Stimulated activated naive B cell treated with anti-CD40 and anti-IgM and Interleukin-4, amounts not matched to agents 10 μg/mL and 1 μg/mL and 100 μg/mL, for 72 hours (primary cell): ENCODE measurements around the gene ADH1B.
"Not testable (repeated sequence)": the region's sequence is repeated elsewhere in the genome, so short reads cannot be mapped to it uniquely, and the experiment has no call there.

Experiments used
- ATAC-seq, 2 donors: fragments of 150-1000 bp; cut with Tn5 transposase; replicated peaks; 2 replicates each; pipeline ENCODE4 v1.10.0; 2021; ENCODE audit warnings: moderate library complexity in 1 of 2
- DNase-seq: peaks from one replicate; pipeline ENCODE4 v3.0.0; 2021
- H3K27ac Mint-ChIP-seq: one replicate; pipeline ENCODE4 v1.8.0; 2022; ENCODE audit warnings: mild to moderate bottlenecking, mixed read lengths
- H3K27me3 Mint-ChIP-seq, 2 donors: one replicate each; pipeline ENCODE4 v1.8.0; 2022; ENCODE audit warnings: mixed read lengths in 2 of 2
- H3K36me3 Mint-ChIP-seq, 2 donors: one replicate each; pipeline ENCODE4 v1.8.0; 2022; ENCODE audit warnings: mixed read lengths in 2 of 2, mild to moderate bottlenecking in 1 of 2
- H3K4me1 Mint-ChIP-seq, 2 donors: one replicate each; pipeline ENCODE4 v1.8.0; 2022; ENCODE audit warnings: mixed read lengths in 2 of 2, mild to moderate bottlenecking in 1 of 2
- H3K4me3 Mint-ChIP-seq, 2 donors: one replicate each; pipeline ENCODE4 v1.8.0; 2022; ENCODE audit warnings: mild to moderate bottlenecking in 2 of 2, mixed read lengths in 2 of 2, moderate library complexity in 1 of 2
- H3K9me3 Mint-ChIP-seq, 2 donors: one replicate each; pipeline ENCODE4 v1.8.0; 2022; ENCODE audit warnings: mixed read lengths in 2 of 2, mild to moderate bottlenecking in 1 of 2

Gene ADH1B

GRCh38 chr4:99342624-99343023 lies 21.4 kb upstream of the ADH1B start:
- not testable (repeated sequence) for H3K4me1 Mint-ChIP-seq, DNase-seq, H3K36me3 Mint-ChIP-seq, H3K27ac Mint-ChIP-seq, H3K27me3 Mint-ChIP-seq, H3K4me3 Mint-ChIP-seq, ATAC-seq, H3K9me3 Mint-ChIP-seq

DNA sequence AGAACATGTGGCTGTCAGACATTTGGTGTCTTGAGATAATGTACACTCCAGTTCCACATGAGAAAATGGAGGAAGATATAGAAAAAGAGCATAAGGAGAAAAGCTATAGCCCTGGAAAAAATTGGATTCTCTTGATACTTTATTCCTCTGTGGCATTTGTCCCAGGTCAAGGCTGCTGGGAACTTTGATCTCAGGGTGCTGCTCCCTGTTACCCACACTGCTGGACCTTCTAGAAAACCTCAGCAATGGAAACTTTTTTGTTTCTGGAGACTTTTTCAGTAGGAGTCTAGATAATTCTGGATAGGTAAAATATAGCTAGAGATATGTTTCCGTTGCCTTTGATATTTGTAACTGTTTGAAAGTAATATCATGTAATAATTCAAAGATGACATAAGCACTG lies 20.2 kb upstream of the ADH1B start:
- no peaks in the 10 kb centered on the region for H3K4me1 Mint-ChIP-seq
- ATAC-seq = no peak
- no peaks in the 10 kb centered on the region for H3K9me3 Mint-ChIP-seq
- no peaks in the 10 kb centered on the region for H3K36me3 Mint-ChIP-seq
- DNase-seq = no peak
- H3K27ac Mint-ChIP-seq = no peak overlapping the region
- no peak overlapping the region for H3K4me3 Mint-ChIP-seq
- H3K27me3 Mint-ChIP-seq = peaks cover 0 to 3% of the 10 kb centered on the region in 2 donors

DNA sequence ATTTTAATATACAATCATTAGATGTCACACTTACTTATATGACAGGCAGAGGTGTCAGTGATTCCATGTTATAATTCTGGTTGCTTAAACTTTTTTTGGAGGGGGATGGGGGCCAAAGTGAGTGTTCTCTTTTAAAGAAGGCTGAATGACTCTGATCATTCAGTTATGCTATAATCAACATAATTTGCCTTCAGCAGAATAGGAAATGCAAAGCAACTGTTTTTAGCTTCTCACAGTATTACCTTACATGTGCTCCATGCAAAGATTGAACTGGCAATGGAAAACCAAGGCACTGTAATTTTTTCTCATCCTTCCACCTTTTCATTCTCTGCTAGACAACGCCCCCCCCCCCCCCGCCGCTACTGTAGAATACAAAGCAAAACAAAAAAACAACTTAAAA lies 18.0 kb upstream of the ADH1B start:
- Mint-ChIP-seq H3K4me3 (no peak overlapping the region), H3K4me1 (no peaks in the 10 kb centered on the region), H3K9me3 (no peaks in the 10 kb centered on the region), H3K36me3 (no peaks in the 10 kb centered on the region), H3K27me3 (peaks cover 0 to 3% of the 10 kb centered on the region in 2 donors), H3K27ac (no peak overlapping the region)
- ATAC-seq (no peak), DNase-seq (no peak)

GRCh38 chr4:99336553-99336952 lies 15.4 kb upstream of the ADH1B start:
- H3K36me3 Mint-ChIP-seq = no peaks in the 10 kb centered on the region
- ATAC-seq = no peak

DNA sequence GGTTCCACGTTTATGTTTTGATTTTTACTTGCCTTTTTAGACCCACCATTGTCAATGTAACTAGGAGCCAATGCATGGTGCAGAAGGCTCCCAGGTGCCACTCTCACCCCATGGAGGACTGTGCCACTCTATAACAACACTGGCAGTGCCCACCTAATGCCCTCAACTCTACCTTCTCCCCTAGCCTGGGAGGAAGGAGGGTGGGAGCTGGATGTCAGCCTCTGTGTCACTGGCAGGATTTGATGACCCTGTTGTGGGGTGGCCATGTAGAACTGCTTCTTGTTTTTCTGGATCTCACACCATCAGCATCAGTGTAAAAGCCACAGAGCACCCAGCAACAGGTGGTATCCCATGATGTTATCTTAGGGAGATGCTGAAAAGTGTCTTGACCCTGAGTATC lies 13.7 kb upstream of the ADH1B start:
- H3K36me3 Mint-ChIP-seq = no peaks in the 10 kb centered on the region
- H3K27me3 Mint-ChIP-seq = peaks cover 0 to 3% of the 10 kb centered on the region in 2 donors
- ATAC-seq = no peak
- H3K9me3 Mint-ChIP-seq = no peaks in the 10 kb centered on the region
- no peak overlapping the region for H3K27ac Mint-ChIP-seq
- H3K4me3 Mint-ChIP-seq = no peak overlapping the region
- H3K4me1 Mint-ChIP-seq = no peaks in the 10 kb centered on the region
- no peak for DNase-seq

More at GRCh38 chr4:99336553-99336952, 15.4 kb upstream of the ADH1B start:
- H3K27me3 Mint-ChIP-seq = peaks cover 0 to 3% of the 10 kb centered on the region in 2 donors
- no peak overlapping the region for H3K27ac Mint-ChIP-seq
- DNase-seq = no peak
- no peaks in the 10 kb centered on the region for H3K4me1 Mint-ChIP-seq
- H3K4me3 Mint-ChIP-seq = no peak overlapping the region
- no peaks in the 10 kb centered on the region for H3K9me3 Mint-ChIP-seq

DNA sequence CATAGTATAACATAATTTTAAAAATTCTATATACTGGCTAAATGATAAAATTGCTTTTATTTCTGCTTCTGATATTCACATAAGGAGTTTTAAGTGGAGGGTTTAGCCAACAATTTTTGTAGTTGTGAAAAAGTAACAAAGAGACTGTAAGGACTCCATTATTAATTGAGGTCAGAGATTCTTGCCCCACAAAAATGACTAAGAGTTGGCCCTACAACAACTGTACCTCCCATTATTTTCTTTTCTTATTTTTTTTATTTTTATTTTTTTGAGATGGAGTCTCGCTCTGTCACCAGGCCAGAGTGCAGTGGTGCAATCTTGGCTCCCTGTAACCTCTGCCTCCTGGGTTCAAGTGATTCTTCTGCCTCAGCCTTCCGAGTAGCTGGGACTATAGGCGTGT lies 9.4 kb upstream of the ADH1B start:
- DNase-seq (no peak), ATAC-seq (no peak)
- Mint-ChIP-seq H3K9me3 (peaks cover 2 to 6% of the 10 kb centered on the region in 2 donors), H3K36me3 (no peaks in the 10 kb centered on the region), H3K4me3 (no peak overlapping the region), H3K4me1 (no peaks in the 10 kb centered on the region), H3K27ac (no peak overlapping the region), H3K27me3 (no peaks in the 10 kb centered on the region)

GRCh38 chr4:99329876-99330275 lies 8.7 kb upstream of the ADH1B start:
- no peak overlapping the region for H3K4me3 Mint-ChIP-seq
- H3K27ac Mint-ChIP-seq = no peak overlapping the region
- no peaks in the 10 kb centered on the region for H3K36me3 Mint-ChIP-seq
- H3K4me1 Mint-ChIP-seq = no peaks in the 10 kb centered on the region
- peaks cover 2 to 6% of the 10 kb centered on the region in 2 donors for H3K9me3 Mint-ChIP-seq
- DNase-seq = no peak
- ATAC-seq = no peak
- no peaks in the 10 kb centered on the region for H3K27me3 Mint-ChIP-seq

DNA sequence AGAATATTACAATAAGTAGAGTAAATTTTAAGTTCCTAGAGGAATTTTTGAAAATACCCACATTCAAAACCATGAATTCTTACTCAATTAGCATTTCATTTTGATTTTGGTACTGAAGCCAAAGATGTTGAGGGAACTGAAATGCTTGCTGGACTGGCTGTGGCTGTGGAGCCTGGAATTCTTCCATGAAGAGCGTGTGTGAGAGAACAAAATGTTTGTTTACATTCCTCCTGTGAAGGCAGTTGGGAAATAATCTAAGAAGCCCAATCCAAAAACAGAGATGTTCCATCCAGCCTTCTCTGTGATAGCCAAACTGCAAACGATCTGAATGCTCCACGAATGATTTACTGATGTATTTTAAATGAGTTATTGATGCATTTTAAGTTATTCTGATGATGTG lies 3.8 kb upstream of the ADH1B start:
- H3K27ac Mint-ChIP-seq = no peak overlapping the region
- H3K4me3 Mint-ChIP-seq = no peak overlapping the region
- no peaks in the 10 kb centered on the region for H3K27me3 Mint-ChIP-seq
- H3K4me1 Mint-ChIP-seq = no peaks in the 10 kb centered on the region
- DNase-seq (no peak), ATAC-seq (no peak)
- peaks cover 2 to 6% of the 10 kb centered on the region in 2 donors for H3K9me3 Mint-ChIP-seq
- no peaks in the 10 kb centered on the region for H3K36me3 Mint-ChIP-seq

GRCh38 chr4:99324361-99324760 lies 3.2 kb upstream of the ADH1B start:
- DNase-seq (no peak), ATAC-seq (no peak)
- Mint-ChIP-seq H3K9me3 (peaks cover 2 to 3% of the 10 kb centered on the region in 2 donors), H3K27ac (no peak overlapping the region), H3K4me3 (no peak overlapping the region), H3K27me3 (no peaks in the 10 kb centered on the region), H3K36me3 (no peaks in the 10 kb centered on the region), H3K4me1 (no peaks in the 10 kb centered on the region)

DNA sequence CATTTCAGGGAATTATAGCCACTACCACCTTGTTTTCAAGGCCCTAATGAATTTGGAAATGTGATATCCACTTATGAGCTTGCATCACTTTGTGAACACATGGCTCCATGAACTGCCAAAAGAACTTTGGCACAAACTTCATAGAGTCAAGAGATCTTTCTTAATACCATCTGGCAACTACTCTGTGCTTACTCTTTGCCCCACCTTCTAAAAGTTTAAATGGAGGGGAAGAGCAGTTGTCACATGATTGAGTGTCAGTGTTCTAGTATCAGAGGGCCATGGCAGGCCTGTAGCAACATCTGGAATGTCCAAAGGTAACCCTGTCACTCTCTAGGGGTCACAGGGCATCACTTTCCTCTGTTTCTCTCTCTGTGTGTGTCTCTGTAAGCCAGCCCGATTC lies 2.6 kb upstream of the ADH1B start:
- DNase-seq (no peak), ATAC-seq (no peak)
- no peaks in the 10 kb centered on the region for H3K27me3 Mint-ChIP-seq
- H3K4me1 Mint-ChIP-seq = no peaks in the 10 kb centered on the region
- no peak overlapping the region for H3K27ac Mint-ChIP-seq
- no peaks in the 10 kb centered on the region for H3K36me3 Mint-ChIP-seq
- H3K4me3 Mint-ChIP-seq = no peak overlapping the region
- H3K9me3 Mint-ChIP-seq = peaks cover 2 to 3% of the 10 kb centered on the region in 2 donors

DNA sequence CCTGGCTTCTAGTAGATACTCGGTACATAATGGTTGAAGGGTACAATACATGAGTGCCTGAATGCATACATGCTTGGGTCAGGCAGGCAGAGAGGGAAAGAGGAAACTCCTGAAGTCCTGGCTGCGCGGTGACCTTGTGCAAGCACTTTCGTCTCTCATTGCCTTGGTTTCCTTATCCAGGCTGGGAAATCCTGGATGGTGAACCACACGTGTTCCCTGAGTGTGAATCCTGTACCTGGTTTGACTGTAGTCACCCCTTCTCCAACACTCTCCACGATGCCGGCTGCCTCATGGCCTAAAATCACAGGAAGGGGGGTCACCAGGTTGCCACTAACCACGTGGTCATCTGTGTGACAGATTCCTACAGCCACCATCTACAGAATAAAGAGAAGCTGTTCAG lies 3.4 kb downstream of the ADH1B start:
- not testable (repeated sequence) for H3K27me3 Mint-ChIP-seq, H3K36me3 Mint-ChIP-seq, H3K4me3 Mint-ChIP-seq, H3K4me1 Mint-ChIP-seq, H3K27ac Mint-ChIP-seq, H3K9me3 Mint-ChIP-seq, DNase-seq, ATAC-seq

GRCh38 chr4:99317354-99317753 lies 3.8 kb downstream of the ADH1B start:
- Mint-ChIP-seq H3K27me3 (no peaks in the 10 kb centered on the region), H3K4me3 (no peak overlapping the region), H3K4me1 (no peaks in the 10 kb centered on the region), H3K36me3 (no peaks in the 10 kb centered on the region), H3K27ac (no peak overlapping the region), H3K9me3 (no peaks in the 10 kb centered on the region)
- no peak for DNase-seq
- no peak for ATAC-seq

- ATAC-seq (no peak), DNase-seq (no peak)
- Mint-ChIP-seq H3K4me3 (no peak overlapping the region), H3K9me3 (no peaks in the 10 kb centered on the region), H3K4me1 (no peaks in the 10 kb centered on the region), H3K27ac (no peak overlapping the region), H3K36me3 (no peaks in the 10 kb centered on the region), H3K27me3 (no peaks in the 10 kb centered on the region)
These were observed 5.4 kb downstream of the ADH1B start for GRCh38 chr4:99315839-99316238.

GRCh38 chr4:99314211-99314610 lies 7.0 kb downstream of the ADH1B start:
- ATAC-seq = no peak
- DNase-seq = no peak
- no peaks in the 10 kb centered on the region for H3K36me3 Mint-ChIP-seq
- no peak overlapping the region for H3K4me3 Mint-ChIP-seq
- H3K27me3 Mint-ChIP-seq = no peaks in the 10 kb centered on the region
- H3K9me3 Mint-ChIP-seq = no peaks in the 10 kb centered on the region
- no peaks in the 10 kb centered on the region for H3K4me1 Mint-ChIP-seq
- H3K27ac Mint-ChIP-seq = no peak overlapping the region

- no peak for ATAC-seq
- no peaks in the 10 kb centered on the region for H3K9me3 Mint-ChIP-seq
- H3K36me3 Mint-ChIP-seq = no peaks in the 10 kb centered on the region
- no peak overlapping the region for H3K27ac Mint-ChIP-seq
- no peaks in the 10 kb centered on the region for H3K4me1 Mint-ChIP-seq
- H3K4me3 Mint-ChIP-seq = no peak overlapping the region
- no peak for DNase-seq
- H3K27me3 Mint-ChIP-seq = no peaks in the 10 kb centered on the region
These were observed 10.8 kb downstream of the ADH1B start for GRCh38 chr4:99310389-99310788.

DNA sequence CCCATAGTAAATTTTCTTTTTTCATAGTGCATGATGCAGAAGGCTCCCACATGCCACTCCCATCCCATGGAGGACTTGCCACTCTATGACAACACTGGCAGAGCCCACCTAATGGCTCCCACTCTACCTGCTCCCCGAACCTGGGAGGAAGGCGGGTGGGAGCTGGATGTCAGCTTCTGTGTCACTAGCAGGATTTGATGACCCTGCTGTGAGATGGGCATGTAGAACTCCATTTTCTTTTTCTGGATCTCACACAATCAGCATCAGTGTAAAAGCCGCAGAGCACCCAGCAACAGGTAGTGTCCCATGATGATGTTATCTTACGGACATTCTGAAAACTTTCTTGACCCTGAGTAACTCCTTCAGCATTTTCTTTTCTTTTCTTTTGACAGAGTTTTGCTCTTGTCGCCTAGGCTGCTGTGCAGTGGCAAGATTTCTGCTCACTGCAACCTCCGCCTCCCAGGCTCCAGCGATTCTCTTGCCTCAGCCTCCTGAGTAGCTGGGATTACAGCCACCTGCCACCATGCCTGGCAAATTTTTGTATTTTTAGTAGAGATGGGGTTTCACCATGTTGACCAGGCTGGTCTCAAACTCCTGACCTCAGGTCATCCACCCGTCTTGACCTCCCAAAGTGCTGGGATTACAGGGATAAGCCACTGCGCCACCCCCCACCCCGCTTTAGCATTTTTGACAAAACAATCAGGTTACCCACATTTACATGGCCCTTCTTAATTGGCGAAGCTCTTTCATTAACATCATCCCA lies 15.4 kb downstream of the ADH1B start:
- H3K27ac Mint-ChIP-seq = no peak overlapping the region
- H3K9me3 Mint-ChIP-seq = peaks cover 4 to 6% of the 10 kb centered on the region in 2 donors
- H3K4me1 Mint-ChIP-seq = no peaks in the 10 kb centered on the region
- ATAC-seq (no peak), DNase-seq (no peak)
- no peaks in the 10 kb centered on the region for H3K27me3 Mint-ChIP-seq
- H3K4me3 Mint-ChIP-seq = no peak overlapping the region
- H3K36me3 Mint-ChIP-seq = no peaks in the 10 kb centered on the region
